GM19452 (cell line): ENCODE results near the gene TIMM10.
"Not testable (repeated sequence)": the region's sequence is repeated elsewhere in the genome, so short reads cannot be mapped to it uniquely, and the experiment has no call there.

ENCODE experiments used
- ATAC-seq: cut with Tn5 transposase; IDR thresholded peaks from one replicate; pipeline ENCODE4 v1.9.1; 2021; ENCODE audit not compliant: unreplicated experiment

The TIMM10 gene

DNA sequence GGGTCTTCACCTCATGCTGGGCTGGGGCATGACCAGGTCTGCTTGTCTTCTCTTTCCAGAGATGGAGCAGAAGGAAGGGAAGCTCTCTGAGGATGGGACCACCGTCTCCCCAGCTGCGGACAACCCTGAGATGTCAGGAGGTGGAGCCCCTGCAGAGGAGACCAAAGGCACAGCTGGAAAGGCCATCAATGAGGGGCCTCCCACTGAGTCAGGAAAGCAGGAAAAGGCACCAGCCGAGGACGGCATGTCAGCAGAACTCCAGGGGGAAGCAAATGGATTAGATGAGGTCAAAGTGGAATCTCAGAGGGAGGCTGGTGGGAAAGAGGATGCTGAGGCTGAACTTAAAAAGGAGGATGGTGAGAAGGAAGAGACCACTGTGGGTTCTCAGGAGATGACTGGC lies 12.0 kb upstream of the TIMM10 start:
- ATAC-seq: no peak

DNA sequence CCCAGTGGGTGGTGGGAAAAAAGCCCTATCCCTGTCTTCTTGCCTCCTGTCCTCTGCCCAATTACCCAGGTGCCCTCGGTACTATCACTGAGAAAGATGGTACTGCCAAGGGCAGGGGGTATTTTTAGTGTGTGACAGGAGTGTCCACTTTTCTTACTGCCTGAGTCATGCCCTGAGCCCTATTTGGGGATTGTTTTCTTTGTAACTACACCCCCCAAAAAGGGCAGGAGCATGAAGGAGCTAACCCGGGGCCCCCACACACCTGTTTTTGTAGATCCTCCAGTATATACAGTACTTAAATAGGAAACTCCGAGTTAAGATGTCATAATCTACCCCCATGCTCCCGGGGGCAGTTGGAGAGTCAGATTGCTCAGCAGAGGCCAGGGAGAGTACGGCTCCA lies 10.6 kb upstream of the TIMM10 start:
- ATAC-seq: no peak

DNA sequence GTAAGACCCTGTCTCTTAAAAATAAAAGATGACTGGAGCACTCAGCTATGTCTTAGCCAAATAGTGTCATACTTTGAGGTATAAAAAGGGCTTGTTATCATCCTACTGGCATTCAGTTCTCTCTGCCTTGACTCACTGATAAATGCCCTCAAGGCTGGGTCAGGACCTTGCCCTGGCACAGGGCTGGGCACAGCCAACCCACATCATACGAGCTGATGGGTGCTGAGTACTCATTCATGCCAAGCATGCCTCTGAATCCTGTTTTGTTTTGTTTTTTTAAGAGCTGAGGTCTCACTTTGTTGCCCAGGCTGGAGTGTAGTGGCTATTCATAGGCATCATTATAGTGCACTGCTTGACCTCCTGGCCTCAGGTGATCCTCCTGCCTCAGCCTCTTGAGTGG lies 8.8 kb upstream of the TIMM10 start:
- ATAC-seq: no peak

DNA sequence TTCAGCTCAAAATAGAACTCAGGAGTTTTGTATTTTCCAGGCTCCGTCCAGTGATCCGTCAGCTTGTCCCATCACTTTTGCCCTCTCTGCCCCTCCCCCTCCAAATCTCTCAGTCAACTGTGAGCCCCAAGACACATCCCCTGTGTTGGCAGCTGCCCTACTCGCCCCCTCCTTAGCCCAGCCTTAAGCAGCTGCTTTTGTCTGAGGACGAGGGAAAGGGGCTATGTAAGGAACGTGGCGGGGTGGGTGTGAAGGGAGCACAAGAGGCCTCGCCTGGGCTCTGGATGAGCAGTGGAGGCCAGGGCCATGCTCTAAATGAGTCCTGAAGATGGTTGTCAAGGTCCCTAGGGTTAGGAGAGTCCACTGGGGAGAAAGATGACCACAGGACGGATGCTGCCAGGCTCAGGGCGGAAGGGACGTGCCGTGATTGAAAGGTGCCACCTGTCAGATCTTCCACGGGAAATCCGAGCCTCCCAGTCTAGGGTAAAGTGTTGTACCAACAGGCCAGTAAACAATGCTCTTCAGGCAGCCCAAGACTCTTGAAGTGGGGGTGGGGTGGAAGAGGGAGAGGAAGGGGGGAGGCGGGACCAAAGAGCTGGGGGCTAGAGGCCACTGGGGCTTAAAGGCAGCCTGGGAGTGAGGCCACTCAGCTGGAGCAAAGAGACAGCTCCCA lies 6.5 kb upstream of the TIMM10 start, which contains the start of gene SMTNL1:
TSS of gene SMTNL1 (plus strand) at position 649 of the 673 bp plus-strand sequence. CDS start 5,048 bp downstream, outside the sequence.
- no peak for ATAC-seq

DNA sequence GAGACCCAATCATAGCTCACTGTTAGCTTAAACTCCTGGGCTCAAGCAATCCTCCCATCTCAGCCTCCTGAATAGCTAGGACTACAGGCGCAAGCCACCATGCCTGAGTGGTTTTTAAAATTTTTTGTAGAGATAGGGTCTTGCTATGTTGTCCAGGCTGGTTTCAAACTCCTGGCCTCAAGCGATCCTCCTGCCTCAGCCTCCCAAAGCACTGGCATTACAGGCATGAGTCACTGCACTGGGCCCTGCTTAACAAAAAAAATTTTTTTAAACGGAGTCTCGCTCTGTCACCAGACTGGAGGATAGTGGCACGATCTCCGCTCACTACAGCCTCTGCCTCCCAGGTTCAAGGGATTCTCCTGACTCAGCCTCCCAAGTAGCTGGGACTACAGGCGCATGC lies 3.9 kb upstream of the TIMM10 start:
- ATAC-seq: not testable (repeated sequence)

DNA sequence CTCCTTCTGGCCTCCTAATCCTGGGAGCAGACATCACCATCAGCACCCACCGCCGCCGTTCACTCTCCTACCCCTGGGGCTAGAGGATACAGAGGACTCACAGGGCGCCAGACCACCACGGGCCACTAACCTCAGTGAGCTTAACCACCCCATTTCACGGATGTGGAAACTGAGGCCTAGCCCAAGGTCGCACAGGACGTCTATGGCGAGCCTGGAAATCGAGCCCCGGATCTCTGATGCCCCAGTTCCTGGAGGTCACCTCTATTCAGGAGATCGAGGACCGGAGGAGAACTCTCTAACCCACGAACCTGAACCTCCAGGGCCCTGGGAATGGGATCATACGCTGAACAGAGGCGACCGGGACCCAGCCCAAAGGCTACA lies 349 bp downstream of the TIMM10 start:
- ATAC-seq: no peak

DNA sequence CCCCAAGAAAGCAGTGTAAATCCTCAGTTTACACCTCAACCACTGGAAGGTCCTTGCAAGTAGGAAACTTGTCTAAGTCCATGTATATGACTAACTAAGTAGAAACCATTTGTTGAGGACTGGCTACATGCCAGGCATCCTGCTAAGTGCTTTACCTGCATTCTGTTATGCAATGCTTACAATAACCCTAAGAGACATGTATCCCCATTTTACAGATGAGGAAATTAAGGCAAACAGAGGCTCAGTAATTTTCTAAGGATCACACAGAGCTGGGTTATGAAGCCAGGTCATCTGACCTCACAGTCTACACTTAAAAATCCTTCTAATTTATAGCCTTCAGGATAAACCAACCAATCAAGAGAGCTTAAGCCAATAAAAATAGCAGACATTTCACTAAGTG lies 1.5 kb downstream of the TIMM10 start:
- no peak for ATAC-seq

DNA sequence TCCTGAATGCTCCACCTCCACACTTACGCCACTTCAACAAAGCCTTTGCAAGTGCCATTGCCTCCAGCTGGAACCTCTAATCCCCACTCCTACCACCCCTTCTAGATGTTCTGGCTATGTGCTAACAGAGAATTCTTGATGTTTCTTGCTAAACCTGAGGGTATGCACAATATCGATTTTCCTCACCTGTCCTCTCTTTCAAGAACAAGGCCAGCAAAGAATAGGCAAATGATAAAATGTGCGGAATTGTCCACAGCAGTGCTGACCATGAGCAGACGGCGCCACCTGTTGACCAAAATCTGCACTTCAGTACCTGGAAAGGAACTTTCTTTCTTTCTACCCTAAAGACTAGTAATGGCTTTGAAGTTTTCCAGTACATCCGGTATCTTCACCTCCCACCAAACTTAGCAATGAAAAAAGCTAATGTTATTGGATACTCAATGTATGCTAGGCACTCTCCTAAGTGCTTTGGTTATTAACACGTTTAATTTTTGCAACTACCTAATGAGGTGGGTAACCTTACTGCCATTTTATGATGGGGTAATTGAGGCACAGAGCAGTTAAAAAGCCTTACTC lies 3.4 kb downstream of the TIMM10 start:
- ATAC-seq: no peak

DNA sequence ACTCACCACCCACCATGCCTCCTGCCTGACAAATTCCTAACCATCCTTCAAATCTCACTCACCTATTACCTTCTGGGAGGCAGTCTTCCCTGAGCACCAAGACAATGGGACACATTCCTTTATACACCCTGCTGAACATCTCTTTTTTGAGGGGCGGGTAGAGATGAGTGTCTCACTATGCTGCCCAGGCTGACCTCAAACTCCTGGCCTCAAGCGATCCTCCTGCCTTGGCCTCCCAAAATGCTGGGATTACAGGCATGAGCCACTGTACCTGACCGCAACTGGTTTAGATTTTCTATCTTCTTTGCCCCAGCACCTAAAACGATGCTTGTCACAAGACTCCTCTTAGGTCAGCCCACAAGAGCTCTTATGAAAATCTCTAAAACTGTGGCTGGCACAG lies 7.1 kb downstream of the TIMM10 start:
- no peak for ATAC-seq

DNA sequence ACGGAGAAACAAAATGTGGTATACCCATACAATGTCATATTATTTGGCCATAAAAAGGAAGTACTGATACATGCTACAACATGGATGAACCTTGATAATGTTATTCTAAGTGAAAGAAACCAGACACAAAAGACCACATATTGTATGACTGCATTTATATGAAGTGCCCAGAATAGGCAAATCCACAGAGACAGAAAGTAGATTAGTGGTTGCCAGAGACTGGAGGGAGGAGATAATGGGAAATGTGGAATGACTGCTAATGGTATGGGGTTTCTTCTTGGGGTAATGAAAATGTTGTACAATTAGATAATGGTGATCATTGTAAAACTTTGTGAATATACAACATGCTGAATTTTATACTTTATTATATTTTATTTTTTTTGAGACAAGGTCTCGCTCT lies 9.4 kb downstream of the TIMM10 start:
- ATAC-seq: no peak

DNA sequence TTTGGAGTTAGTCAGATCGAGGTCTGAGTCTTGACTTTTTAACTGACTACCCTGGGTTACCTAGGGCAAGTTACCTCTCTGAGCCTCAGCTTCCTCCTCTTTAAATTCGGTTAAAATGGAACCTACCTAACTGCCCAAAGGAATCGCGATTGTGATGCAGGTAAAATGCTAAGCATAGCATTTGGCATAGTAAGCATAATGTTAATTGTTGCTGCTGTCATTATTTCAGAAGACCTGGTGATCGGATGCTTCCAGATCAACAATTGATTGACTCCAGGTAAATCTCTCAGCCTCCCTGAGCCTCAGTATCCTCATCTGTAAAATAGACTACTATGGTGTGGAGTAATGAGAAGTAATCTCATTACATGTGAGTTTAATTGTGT lies 14.5 kb downstream of the TIMM10 start:
- no peak for ATAC-seq

DNA sequence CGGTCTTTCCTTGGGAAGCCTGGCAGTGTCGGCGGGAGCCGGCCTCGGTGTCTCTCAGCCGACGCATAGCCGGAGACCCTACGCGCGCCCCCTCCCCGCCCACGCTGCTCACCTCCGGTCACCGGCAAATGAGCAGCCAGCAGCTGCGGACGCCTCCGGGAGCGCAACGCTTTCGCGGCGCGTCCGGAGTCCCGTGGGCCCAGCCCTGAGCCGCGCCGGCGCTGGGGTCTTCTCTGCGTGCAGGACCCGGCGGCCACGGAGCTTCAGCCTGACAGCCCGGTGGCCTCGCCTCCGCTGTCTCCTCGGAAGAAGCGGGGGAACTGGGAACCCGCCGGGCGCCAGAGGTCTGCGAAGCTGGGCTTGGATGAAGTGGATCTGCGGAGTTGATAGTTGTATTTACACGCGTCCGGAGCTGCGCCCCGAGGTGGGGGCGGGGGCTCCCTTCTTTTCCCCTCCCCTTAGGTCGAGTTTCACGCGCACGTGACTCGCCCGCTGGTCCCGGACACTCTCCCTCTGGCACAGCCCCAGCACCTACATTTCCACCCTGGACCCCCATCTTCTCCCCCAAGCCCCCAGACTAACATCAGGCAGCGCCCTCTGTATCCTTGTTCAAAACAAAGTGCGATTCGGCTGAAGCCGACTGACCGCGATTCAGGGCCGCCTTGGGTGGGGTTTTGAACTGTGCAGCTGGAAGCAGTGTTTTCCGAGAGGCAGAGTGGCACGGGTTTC lies 15.1 kb downstream of the TIMM10 start, which contains the start of gene SLC43A1:
TSS of gene SLC43A1 (minus strand) at position 371 of the 729 bp plus-strand sequence. CDS start 1,591 bp downstream, outside the sequence.
- peak; percentile 40 for ATAC-seq

DNA sequence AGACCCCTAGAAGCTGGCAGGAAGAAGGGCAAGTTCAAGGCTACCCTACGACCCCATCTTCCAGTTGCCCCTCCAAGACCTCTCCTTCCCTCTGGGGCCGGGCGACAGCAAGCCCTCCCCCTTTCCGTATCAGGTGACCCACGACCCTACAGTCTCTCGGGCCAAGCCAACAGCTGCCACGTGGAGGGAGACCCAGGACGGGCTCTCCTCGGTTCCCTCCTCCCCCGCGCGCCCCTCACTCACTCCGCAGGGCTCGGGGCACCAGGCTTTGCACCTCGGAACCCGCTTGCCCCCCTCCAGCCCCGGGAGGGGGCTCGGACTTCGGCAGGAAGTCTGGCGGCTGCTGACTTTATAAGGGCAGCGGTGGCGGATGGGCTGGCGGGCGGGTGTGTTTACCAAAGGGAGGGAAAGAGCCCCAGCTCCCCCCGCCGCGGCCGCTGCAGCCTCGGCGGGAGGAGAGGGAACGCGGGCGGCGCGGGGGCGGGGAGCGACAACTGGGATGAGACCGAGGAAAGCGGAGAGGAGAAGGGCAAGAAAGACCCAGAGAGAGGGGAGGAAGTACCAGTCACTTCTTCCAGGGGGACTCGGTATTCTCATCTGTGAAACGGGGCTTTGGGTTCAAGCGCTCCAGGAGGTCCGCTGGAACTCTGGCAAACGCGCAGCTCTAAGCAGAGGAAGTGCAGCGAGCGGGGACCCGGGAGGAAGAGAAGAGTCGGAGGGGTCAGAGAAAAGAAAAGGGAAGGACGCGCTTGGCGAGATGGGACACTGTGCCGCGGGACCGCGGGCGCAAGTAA lies 15.8 kb downstream of the TIMM10 start:
- peak; percentile 45 for ATAC-seq

DNA sequence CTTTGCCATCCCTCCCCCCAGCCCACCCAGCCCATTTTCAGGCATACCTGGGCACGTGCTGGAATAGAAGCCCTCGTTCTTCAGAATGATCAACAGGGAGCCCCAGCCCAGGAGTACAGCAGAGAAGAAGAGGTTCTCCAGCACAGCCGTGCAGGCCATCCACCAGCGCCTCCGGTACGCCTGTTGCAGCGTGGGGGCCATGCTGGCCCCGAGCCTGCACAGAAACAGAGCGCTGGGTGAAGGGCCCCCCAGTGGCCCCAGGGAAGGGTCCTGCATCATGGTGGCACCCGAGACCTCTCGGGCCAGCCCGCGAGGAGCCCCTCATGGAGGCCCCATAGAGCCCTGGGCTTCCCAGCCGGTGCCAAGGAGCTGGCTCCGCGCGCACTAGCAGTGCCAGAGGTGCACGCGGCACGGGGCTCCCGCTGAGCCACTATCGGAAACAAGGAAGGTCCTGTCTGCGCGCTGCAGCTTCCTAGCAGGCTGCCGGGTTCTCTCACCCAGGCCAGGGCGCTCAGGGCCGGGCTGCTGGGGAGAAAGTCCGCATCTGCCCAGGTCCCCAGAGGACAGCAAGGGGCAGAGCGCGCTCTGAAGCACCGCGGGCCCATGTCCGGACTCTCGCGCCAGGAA lies 16.5 kb downstream of the TIMM10 start:
- peak; percentile 35 for ATAC-seq

DNA sequence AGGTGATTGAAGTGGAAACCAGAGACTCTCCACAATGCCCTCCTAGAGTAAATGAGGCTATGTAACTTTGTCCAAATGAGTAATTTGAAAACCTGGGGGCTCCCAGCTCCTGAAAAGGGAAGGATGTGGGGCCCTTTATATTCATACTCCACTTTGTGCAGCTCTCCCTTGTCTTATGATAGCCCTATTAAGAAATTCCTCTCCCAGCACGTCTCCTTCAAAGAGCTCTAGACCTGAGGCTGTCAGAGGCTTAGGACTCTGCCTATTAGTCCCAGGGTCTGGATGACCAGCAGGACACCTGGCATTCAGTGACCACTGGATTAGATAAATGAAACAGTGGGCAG lies 17.1 kb downstream of the TIMM10 start:
- no peak for ATAC-seq

DNA sequence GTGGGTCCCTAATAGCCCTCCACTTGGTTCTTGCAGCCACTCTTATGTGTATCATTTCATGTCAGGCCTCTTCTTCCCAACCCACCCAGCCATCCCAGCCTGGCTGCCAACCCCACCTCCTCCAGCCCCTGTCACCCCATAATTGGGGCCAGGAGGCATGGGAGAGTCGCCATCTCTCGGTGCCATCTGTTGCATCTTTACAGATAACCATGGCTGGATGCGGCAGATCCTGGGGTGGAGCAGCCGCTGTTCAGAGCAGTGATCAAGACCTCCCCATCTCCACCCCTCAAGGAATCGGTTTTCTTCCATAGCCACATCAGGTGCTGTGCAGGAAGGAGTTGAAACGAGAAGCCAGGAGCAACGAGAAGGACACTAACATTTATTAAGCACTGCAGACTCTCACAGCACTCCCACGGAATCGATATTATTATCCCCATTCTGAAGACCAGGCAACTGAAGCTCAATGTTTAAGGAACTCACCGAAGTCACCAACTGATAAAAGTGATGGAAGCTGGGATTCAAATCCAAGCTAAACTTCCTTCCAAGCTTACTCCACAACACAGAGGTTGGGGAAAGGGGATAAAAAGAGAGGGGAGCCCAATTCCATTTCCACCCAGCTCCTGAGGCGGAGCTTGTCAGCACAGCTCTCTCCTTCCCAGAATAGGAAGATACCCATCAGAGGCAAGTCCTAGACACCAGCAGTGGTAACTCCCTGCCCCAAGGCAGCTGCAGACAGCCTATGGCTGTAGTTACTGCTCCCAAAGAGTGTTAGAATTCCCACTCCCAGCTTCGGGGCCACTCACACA lies 17.7 kb downstream of the TIMM10 start:
- ATAC-seq: no peak

DNA sequence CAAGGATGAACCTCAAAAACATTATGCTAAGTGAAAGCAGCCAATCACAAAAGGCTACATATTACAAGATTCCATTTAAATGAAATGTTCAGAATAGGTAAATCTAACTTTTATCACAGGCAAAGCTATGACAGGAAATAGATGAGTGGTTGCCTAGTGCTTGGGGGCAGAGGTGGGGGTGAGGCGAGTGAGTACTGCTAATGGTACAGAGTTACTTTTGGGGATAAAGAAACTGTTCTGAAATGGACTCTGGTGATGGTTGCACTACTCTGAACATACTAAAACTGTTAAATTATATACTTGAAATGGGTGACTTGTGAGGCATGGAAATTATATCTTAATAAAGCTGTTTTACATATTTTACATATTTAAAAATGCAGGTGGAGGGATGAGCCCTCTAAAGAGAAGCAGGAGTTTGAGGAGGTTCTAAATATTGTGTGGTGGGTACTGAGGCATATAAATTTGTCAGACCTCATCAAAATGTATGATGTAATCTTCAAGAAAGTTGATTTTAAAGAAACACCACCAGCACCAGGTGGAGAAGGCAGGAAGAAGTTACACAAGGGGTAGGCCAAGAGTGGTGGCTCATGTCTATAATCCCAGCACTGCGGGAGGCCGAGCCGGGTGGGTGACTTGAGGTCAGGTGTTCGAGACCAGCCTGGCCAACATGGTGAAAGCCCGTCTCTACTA lies 18.7 kb downstream of the TIMM10 start:
- ATAC-seq: no peak

DNA sequence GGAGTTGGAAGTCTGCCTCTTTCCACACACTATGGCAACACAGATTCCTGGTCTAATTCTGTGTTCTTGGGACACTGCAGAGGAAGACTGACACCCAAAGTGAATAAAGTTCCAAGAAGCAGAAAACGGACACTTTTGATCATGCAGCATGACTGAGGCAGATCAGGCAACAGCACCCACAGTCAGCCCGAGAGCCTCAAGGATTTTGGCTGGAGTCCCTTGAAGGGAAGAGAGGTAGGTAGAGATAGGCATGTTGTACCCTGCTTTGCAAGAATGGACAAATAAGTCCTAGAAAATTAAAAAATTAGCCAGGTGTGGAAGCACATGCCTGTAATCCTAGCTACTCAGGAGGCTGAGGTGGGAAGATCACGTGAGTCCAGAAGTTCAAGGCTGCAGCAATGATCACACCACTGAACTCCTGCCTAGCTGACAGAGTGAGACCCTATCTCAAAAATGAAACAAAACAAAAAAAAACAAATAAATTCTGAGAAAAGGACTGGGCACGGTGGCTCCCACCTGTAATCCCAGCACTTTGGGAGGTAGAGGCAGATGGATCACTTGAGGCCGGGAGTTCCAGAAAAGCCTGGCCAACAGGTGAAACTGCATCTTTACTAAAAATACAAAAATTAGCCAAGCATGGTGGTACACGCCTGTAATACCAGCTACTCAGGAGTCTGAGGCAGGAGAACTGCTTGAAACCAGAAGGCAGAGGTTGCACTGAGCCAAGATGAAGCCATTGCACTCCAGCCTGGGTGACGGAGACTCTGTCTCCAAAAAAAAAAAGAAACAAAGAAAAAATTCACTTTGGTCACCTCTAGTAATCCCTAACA lies 22.0 kb downstream of the TIMM10 start:
- no peak for ATAC-seq

DNA sequence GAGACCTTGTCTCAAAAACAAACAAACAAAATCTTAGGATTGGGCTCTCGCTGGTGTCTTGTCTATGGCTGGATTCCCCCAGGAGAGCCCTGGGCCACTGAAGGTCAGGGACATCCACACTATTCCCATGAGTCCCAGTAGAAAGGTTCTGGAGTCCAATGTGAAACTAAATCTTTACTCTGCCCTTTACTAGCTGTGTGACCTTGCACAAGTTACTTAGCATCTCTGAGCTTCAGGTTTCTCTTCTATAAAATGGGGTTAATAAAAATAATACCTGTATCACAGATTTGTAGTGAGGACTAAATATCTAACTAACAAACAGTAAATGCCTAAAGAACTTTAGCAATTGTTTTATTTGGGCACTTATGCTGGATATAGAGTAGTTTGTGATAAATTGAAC lies 24.0 kb downstream of the TIMM10 start:
- ATAC-seq: no peak
